HG02571 (cell line): ENCODE results near the gene ZP2.
"Not testable (repeated sequence)": the region's sequence is repeated elsewhere in the genome, so short reads cannot be mapped to it uniquely, and the experiment has no call there.

Experiments used
- ATAC-seq: cut with Tn5 transposase; IDR thresholded peaks from one replicate; pipeline ENCODE4 v1.9.1; 2021; ENCODE audit warnings: mild to moderate bottlenecking, moderate library complexity; ENCODE audit not compliant: unreplicated experiment

The ZP2 gene

DNA sequence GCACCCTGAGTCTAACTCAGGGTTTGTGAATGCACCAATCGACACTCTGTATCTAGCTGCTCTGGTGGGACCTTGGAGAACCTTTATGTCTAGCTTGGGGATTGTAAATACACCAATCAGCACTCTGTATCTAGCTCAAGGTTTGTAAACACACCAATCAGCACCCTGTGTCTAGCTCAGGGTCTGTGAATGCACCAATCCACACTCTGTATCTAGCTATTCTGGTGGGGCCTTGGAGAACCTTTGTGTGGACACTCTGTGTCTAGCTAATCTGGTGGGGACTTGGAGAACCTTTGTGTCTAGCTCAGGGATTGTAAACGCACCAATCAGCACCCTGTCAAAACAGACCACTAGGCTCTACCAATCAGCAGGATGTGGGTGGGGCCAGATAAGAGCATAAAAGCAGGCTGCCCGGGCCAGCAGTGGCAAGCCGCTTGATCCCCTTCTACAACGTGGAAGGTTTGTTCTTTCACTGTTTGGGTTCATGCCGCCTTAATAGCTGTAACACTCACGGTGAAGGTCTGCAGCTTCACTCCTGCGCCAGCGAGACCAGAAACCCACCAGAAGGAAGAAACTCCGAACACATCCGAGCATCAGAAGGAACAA is 58.1 kb downstream of the ZP2 start:
- not testable (repeated sequence) for ATAC-seq

DNA sequence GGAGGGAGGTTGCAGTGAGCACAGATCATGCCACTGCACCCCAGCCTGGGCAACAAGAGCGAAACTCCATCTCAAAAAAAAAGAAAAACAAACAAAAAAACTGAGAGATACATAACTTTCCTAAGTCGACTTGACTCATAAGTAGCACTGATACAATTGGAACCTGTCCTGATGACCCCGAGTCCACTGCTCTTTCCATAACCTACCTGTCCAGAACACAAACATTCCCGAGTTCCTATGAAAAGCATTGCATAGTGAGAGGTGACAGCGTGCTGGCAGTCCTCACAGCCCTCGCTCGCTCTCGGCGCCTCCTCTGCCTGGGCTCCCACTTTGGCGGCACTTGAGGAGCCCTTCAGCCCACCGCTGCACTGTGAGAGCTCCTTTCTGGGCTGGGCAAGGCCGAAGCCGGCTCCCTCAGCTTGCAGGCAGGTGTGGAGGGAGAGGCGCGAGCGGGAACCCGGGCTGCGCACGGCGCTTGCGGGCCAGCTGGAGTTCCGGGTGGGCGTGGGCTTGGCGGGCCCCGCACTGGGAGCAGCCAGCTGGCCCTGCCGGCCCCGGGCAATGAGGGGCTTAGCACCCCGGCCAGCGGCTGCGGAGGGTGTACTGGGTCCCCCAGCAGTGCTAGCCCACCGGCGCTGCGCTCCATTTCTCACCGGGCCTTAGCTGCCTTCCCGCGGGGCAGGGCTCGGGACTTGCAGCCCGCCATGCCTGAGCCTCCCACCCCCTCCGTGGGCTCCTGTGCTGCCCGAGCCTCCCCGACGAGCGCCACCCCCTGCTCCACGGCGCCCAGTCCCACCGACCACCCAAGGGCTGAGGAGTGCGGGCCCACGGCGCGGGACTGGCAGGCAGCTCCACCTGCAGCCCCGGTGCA is 59.0 kb downstream of the ZP2 start:
- ATAC-seq = not testable (repeated sequence)

DNA sequence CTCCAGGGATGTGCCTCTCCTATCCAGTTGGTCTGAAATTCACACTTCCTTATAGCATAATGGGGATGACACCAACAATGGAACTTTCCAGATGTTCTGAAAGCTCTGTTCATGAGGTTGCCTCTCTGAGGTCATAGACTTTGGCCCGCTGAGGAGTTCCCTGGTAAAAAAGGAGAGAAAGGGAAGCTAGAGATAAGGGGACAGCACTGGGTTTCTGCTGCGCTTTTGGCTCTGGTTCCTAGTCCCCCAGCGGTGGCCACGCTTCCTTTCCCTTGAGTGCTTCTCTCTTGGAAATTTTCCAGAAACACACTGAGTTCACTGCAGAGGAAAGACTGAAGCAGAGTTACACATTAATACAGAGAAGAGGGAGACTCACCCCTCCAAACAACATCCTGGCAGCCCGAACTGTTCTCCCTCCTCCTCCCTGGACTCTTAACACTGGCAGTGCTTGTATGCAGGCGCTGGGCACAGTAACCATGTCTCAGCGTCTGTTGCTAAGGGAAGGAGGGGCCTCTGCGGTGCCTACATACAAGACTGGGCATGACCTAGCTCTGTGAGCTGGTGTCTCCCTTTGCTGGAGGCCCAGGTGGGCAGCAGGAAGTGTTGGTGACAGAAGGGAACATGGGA is 60.9 kb downstream of the ZP2 start, which contains the start of gene DNAH3:
DNAH3 (minus strand) TSS at position 472 of the 627 bp plus-strand sequence. CDS start 527 bp downstream, outside the sequence.
- ATAC-seq = no peak
